GM23338 (cell line): ENCODE results near the gene HCST.

Source experiments
- EZH2 ChIP-seq: fragments of 200-600 bp; sonication (generic); IDR thresholded peaks from one replicate; pipeline ENCODE4 v1.8.0; 2017; ENCODE audit warnings: antibody characterized with exemption, mild to moderate bottlenecking, low read depth; ENCODE audit not compliant: unreplicated experiment
- EZH2phosphoT487 ChIP-seq: fragments of 200-600 bp; sonication (generic); IDR thresholded peaks from one replicate; pipeline ENCODE4 v1.8.1; 2018; ENCODE audit warnings: antibody characterized with exemption; ENCODE audit not compliant: unreplicated experiment
- JUNB ChIP-seq: IDR thresholded peaks from one replicate; pipeline ENCODE4 v1.6.1; 2016; ENCODE audit warnings: antibody characterized with exemption; ENCODE audit not compliant: unreplicated experiment
- POLR2AphosphoS5 ChIP-seq: IDR thresholded peaks from 2 replicates; pipeline ENCODE4 v1.6.1; 2016; ENCODE audit warnings: antibody characterized with exemption, low read depth
- STAT1 ChIP-seq: IDR thresholded peaks from one replicate; pipeline ENCODE4 v1.6.1; 2016; ENCODE audit warnings: antibody characterized with exemption; ENCODE audit not compliant: unreplicated experiment
- ZNF114 ChIP-seq: fragments of 250-450 bp; sonication (Bioruptor Pico); IDR thresholded peaks from 2 replicates; pipeline ENCODE4 v1.5.0; 2020; ENCODE audit warnings: mild to moderate bottlenecking, moderate library complexity
- ZNF331 ChIP-seq: fragments of 250-450 bp; sonication (Bioruptor Pico); IDR thresholded peaks from 2 replicates; pipeline ENCODE4 v1.5.0; 2020; ENCODE audit warnings: low read depth, mild to moderate bottlenecking, moderate library complexity
- TF ChIP-seq, protein P1 (sequence below): IDR thresholded peaks from one replicate; pipeline ENCODE4 v1.6.1; 2018; ENCODE audit warnings: antibody characterized with exemption; ENCODE audit not compliant: unreplicated experiment
- TF ChIP-seq, protein P2 (sequence below), 2 experiments: fragments of 200-600 bp in 1 of 2; sonication (generic) in 1 of 2; conservative IDR thresholded peaks; 2 replicates each; pipeline versions ENCODE4 v1.5.1 to v1.6.1; 2016 to 2017; ENCODE audit warnings: antibody characterized with exemption in 2 of 2, low read depth in 2 of 2, mild to moderate bottlenecking in 2 of 2, moderate library complexity in 1 of 2
- TF ChIP-seq, protein P3 (sequence below): IDR thresholded peaks from 2 replicates; pipeline ENCODE4 v1.6.1; 2016; ENCODE audit warnings: antibody characterized with exemption

DNA sequence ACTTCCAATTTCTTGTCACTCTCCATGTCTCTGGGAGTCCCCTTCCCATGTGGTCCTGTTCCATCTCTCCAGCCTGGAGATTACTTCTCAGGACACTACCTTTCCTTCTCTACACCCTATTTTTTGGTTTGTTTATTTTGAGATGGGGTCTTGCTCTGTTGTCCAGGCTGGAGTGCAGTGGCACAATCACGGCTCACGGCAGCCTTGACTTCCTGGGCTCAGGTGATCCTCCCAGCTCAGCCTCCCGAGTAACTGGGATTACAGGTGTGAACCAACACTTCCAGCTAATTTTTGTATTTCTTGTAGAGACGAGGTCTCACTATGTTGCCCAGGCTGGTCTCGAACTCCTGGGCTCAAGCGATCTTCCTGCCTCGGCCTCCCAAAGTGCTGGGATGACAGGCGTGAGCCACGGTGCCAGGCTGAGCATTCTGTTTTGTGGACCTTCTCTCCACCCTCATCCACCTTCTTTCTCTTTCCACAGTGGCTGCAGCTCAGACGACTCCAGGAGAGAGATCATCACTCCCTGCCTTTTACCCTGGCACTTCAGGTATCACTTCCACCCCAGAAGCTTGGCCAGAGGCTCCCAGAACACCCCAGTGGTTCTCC, 644 bp downstream of the HCST start:
- TF ChIP-seq POLR2AphosphoS5 (no peak), ZNF331 (CRISPR knock-in tag) (no peak), EZH2 (no peak), EZH2phosphoT487 (no peak), STAT1 (no peak), ZNF114 (no peak), JUNB (no peak)
- TF ChIP-seq, protein P1, sequence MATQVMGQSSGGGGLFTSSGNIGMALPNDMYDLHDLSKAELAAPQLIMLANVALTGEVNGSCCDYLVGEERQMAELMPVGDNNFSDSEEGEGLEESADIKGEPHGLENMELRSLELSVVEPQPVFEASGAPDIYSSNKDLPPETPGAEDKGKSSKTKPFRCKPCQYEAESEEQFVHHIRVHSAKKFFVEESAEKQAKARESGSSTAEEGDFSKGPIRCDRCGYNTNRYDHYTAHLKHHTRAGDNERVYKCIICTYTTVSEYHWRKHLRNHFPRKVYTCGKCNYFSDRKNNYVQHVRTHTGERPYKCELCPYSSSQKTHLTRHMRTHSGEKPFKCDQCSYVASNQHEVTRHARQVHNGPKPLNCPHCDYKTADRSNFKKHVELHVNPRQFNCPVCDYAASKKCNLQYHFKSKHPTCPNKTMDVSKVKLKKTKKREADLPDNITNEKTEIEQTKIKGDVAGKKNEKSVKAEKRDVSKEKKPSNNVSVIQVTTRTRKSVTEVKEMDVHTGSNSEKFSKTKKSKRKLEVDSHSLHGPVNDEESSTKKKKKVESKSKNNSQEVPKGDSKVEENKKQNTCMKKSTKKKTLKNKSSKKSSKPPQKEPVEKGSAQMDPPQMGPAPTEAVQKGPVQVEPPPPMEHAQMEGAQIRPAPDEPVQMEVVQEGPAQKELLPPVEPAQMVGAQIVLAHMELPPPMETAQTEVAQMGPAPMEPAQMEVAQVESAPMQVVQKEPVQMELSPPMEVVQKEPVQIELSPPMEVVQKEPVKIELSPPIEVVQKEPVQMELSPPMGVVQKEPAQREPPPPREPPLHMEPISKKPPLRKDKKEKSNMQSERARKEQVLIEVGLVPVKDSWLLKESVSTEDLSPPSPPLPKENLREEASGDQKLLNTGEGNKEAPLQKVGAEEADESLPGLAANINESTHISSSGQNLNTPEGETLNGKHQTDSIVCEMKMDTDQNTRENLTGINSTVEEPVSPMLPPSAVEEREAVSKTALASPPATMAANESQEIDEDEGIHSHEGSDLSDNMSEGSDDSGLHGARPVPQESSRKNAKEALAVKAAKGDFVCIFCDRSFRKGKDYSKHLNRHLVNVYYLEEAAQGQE = no peak
- TF ChIP-seq, protein P2, sequence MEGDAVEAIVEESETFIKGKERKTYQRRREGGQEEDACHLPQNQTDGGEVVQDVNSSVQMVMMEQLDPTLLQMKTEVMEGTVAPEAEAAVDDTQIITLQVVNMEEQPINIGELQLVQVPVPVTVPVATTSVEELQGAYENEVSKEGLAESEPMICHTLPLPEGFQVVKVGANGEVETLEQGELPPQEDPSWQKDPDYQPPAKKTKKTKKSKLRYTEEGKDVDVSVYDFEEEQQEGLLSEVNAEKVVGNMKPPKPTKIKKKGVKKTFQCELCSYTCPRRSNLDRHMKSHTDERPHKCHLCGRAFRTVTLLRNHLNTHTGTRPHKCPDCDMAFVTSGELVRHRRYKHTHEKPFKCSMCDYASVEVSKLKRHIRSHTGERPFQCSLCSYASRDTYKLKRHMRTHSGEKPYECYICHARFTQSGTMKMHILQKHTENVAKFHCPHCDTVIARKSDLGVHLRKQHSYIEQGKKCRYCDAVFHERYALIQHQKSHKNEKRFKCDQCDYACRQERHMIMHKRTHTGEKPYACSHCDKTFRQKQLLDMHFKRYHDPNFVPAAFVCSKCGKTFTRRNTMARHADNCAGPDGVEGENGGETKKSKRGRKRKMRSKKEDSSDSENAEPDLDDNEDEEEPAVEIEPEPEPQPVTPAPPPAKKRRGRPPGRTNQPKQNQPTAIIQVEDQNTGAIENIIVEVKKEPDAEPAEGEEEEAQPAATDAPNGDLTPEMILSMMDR (conservative IDR thresholded peaks at IDR 0.05; ENCODE audit: low read depth in 2 of 2) = no peak
- TF ChIP-seq, protein P3, sequence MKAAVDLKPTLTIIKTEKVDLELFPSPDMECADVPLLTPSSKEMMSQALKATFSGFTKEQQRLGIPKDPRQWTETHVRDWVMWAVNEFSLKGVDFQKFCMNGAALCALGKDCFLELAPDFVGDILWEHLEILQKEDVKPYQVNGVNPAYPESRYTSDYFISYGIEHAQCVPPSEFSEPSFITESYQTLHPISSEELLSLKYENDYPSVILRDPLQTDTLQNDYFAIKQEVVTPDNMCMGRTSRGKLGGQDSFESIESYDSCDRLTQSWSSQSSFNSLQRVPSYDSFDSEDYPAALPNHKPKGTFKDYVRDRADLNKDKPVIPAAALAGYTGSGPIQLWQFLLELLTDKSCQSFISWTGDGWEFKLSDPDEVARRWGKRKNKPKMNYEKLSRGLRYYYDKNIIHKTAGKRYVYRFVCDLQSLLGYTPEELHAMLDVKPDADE = no peak
